Measurements from ENCODE around the gene NEK7.
"Not testable (repeated sequence)": the region's sequence is repeated elsewhere in the genome, so short reads cannot be mapped to it uniquely, and the experiment has no call there.

The NEK7 gene

GRCh38 chr1:198300451-198300850, 143.7 kb downstream of the NEK7 start:
- no peak overlapping the region for H3K9ac ChIP-seq (ENCODE audit: low read length)
- no peaks in the 10 kb centered on the region for H3K9me3 ChIP-seq (ENCODE audit: low read length)
- H3K4me1 ChIP-seq (ENCODE audit: insufficient read depth, low read length), result no peaks in the 10 kb centered on the region
- H3K27ac ChIP-seq (ENCODE audit: low read depth, low read length), result no peak overlapping the region
- H3K4me3 ChIP-seq (ENCODE audit: low read depth in 1 of 2, low read length in 2 of 2), result no peak overlapping the region
- H3K27me3 ChIP-seq (ENCODE audit: control insufficient read depth in 1 of 2, insufficient read depth in 2 of 2, low read length in 2 of 2), result no peaks in the 10 kb centered on the region
- H3K36me3 ChIP-seq (ENCODE audit: insufficient read depth, low read length), result peaks cover 5% of the 10 kb centered on the region

GRCh38 chr1:198304431-198304830, 147.6 kb downstream of the NEK7 start:
- Histone ChIP-seq H3K36me3 (ENCODE audit: insufficient read depth, low read length) (peaks cover 4% of the 10 kb centered on the region), H3K27ac (ENCODE audit: low read depth, low read length) (no peak overlapping the region), H3K9me3 (ENCODE audit: low read length) (no peaks in the 10 kb centered on the region), H3K4me3 (ENCODE audit: low read depth in 1 of 2, low read length in 2 of 2) (no peak overlapping the region), H3K4me1 (ENCODE audit: insufficient read depth, low read length) (no peaks in the 10 kb centered on the region), H3K27me3 (ENCODE audit: control insufficient read depth in 1 of 2, insufficient read depth in 2 of 2, low read length in 2 of 2) (no peaks in the 10 kb centered on the region), H3K9ac (ENCODE audit: low read length) (no peak overlapping the region)

GRCh38 chr1:198314817-198315216, 158.0 kb downstream of the NEK7 start:
- not testable (repeated sequence) for H3K27ac ChIP-seq (ENCODE audit: low read depth, low read length); H3K4me3 ChIP-seq (ENCODE audit: low read depth in 1 of 2, low read length in 2 of 2); H3K9me3 ChIP-seq (ENCODE audit: low read length); H3K9ac ChIP-seq (ENCODE audit: low read length); H3K4me1 ChIP-seq (ENCODE audit: insufficient read depth, low read length); H3K36me3 ChIP-seq (ENCODE audit: insufficient read depth, low read length); H3K27me3 ChIP-seq (ENCODE audit: control insufficient read depth in 1 of 2, insufficient read depth in 2 of 2, low read length in 2 of 2)

GRCh38 chr1:198315331-198315730, 158.5 kb downstream of the NEK7 start:
- H3K4me1 ChIP-seq (ENCODE audit: insufficient read depth, low read length), result not testable (repeated sequence)

GRCh38 chr1:198316546-198317100, 159.8 kb downstream of the NEK7 start:
- no peak overlapping the region for H3K9ac ChIP-seq (ENCODE audit: low read length)
- H3K4me1 ChIP-seq (ENCODE audit: insufficient read depth, low read length), result no peaks in the 10 kb centered on the region
- H3K27ac ChIP-seq (ENCODE audit: low read depth, low read length), result no peak overlapping the region
- H3K27me3 ChIP-seq (ENCODE audit: control insufficient read depth in 1 of 2, insufficient read depth in 2 of 2, low read length in 2 of 2), result no peaks in the 10 kb centered on the region
- H3K4me3 ChIP-seq (ENCODE audit: low read depth in 1 of 2, low read length in 2 of 2), result no peak overlapping the region
- H3K36me3 ChIP-seq (ENCODE audit: insufficient read depth, low read length), result no peaks in the 10 kb centered on the region
- no peaks in the 10 kb centered on the region for H3K9me3 ChIP-seq (ENCODE audit: low read length)

More at GRCh38 chr1:198315331-198315730, 158.5 kb downstream of the NEK7 start:
- not testable (repeated sequence) for H3K36me3 ChIP-seq (ENCODE audit: insufficient read depth, low read length); H3K27me3 ChIP-seq (ENCODE audit: control insufficient read depth in 1 of 2, insufficient read depth in 2 of 2, low read length in 2 of 2); H3K9ac ChIP-seq (ENCODE audit: low read length); H3K4me3 ChIP-seq (ENCODE audit: low read depth in 1 of 2, low read length in 2 of 2); H3K9me3 ChIP-seq (ENCODE audit: low read length); H3K27ac ChIP-seq (ENCODE audit: low read depth, low read length)

- H3K27ac ChIP-seq (ENCODE audit: low read depth, low read length), result no peak overlapping the region
- H3K4me1 ChIP-seq (ENCODE audit: insufficient read depth, low read length), result no peaks in the 10 kb centered on the region
- H3K9me3 ChIP-seq (ENCODE audit: low read length), result no peaks in the 10 kb centered on the region
- no peak overlapping the region for H3K4me3 ChIP-seq (ENCODE audit: low read depth in 1 of 2, low read length in 2 of 2)
- no peaks in the 10 kb centered on the region for H3K27me3 ChIP-seq (ENCODE audit: control insufficient read depth in 1 of 2, insufficient read depth in 2 of 2, low read length in 2 of 2)
- no peak overlapping the region for H3K9ac ChIP-seq (ENCODE audit: low read length)
- H3K36me3 ChIP-seq (ENCODE audit: insufficient read depth, low read length), result no peaks in the 10 kb centered on the region
Measured at GRCh38 chr1:198318085-198318484, 161.3 kb downstream of the NEK7 start.

- H3K27me3 ChIP-seq (ENCODE audit: control insufficient read depth in 1 of 2, insufficient read depth in 2 of 2, low read length in 2 of 2), result no peaks in the 10 kb centered on the region
- no peaks in the 10 kb centered on the region for H3K36me3 ChIP-seq (ENCODE audit: insufficient read depth, low read length)
- no peaks in the 10 kb centered on the region for H3K9me3 ChIP-seq (ENCODE audit: low read length)
- no peak overlapping the region for H3K4me3 ChIP-seq (ENCODE audit: low read depth in 1 of 2, low read length in 2 of 2)
- no peaks in the 10 kb centered on the region for H3K4me1 ChIP-seq (ENCODE audit: insufficient read depth, low read length)
- H3K27ac ChIP-seq (ENCODE audit: low read depth, low read length), result no peak overlapping the region
- H3K9ac ChIP-seq (ENCODE audit: low read length), result no peak overlapping the region
Measured at GRCh38 chr1:198320759-198321158, 164.0 kb downstream of the NEK7 start.

- H3K9ac ChIP-seq (ENCODE audit: low read length), result no peak overlapping the region
- H3K36me3 ChIP-seq (ENCODE audit: insufficient read depth, low read length), result no peaks in the 10 kb centered on the region
- no peak overlapping the region for H3K4me3 ChIP-seq (ENCODE audit: low read depth in 1 of 2, low read length in 2 of 2)
- H3K27me3 ChIP-seq (ENCODE audit: control insufficient read depth in 1 of 2, insufficient read depth in 2 of 2, low read length in 2 of 2), result no peaks in the 10 kb centered on the region
- H3K9me3 ChIP-seq (ENCODE audit: low read length), result no peaks in the 10 kb centered on the region
- H3K4me1 ChIP-seq (ENCODE audit: insufficient read depth, low read length), result no peaks in the 10 kb centered on the region
- H3K27ac ChIP-seq (ENCODE audit: low read depth, low read length), result no peak overlapping the region
Measured at GRCh38 chr1:198326232-198326631, 169.4 kb downstream of the NEK7 start.

- Histone ChIP-seq H3K9me3 (ENCODE audit: low read length) (no peaks in the 10 kb centered on the region), H3K27ac (ENCODE audit: low read depth, low read length) (no peak overlapping the region), H3K4me3 (ENCODE audit: low read depth in 1 of 2, low read length in 2 of 2) (no peak overlapping the region), H3K36me3 (ENCODE audit: insufficient read depth, low read length) (no peaks in the 10 kb centered on the region), H3K27me3 (ENCODE audit: control insufficient read depth in 1 of 2, insufficient read depth in 2 of 2, low read length in 2 of 2) (no peaks in the 10 kb centered on the region), H3K4me1 (ENCODE audit: insufficient read depth, low read length) (no peaks in the 10 kb centered on the region), H3K9ac (ENCODE audit: low read length) (no peak overlapping the region)
Measured at GRCh38 chr1:198326915-198327314, 170.1 kb downstream of the NEK7 start.

GRCh38 chr1:198328458-198329032, 171.7 kb downstream of the NEK7 start:
- Histone ChIP-seq H3K4me3 (ENCODE audit: low read depth in 1 of 2, low read length in 2 of 2) (no peak overlapping the region), H3K4me1 (ENCODE audit: insufficient read depth, low read length) (no peaks in the 10 kb centered on the region), H3K36me3 (ENCODE audit: insufficient read depth, low read length) (no peaks in the 10 kb centered on the region), H3K9ac (ENCODE audit: low read length) (no peak overlapping the region), H3K27me3 (ENCODE audit: control insufficient read depth in 1 of 2, insufficient read depth in 2 of 2, low read length in 2 of 2) (no peaks in the 10 kb centered on the region), H3K9me3 (ENCODE audit: low read length) (no peaks in the 10 kb centered on the region), H3K27ac (ENCODE audit: low read depth, low read length) (no peak overlapping the region)

- no peaks in the 10 kb centered on the region for H3K27me3 ChIP-seq (ENCODE audit: control insufficient read depth in 1 of 2, insufficient read depth in 2 of 2, low read length in 2 of 2)
- no peaks in the 10 kb centered on the region for H3K9me3 ChIP-seq (ENCODE audit: low read length)
- no peaks in the 10 kb centered on the region for H3K36me3 ChIP-seq (ENCODE audit: insufficient read depth, low read length)
- no peaks in the 10 kb centered on the region for H3K4me1 ChIP-seq (ENCODE audit: insufficient read depth, low read length)
- no peak overlapping the region for H3K27ac ChIP-seq (ENCODE audit: low read depth, low read length)
- H3K9ac ChIP-seq (ENCODE audit: low read length), result no peak overlapping the region
- H3K4me3 ChIP-seq (ENCODE audit: low read depth in 1 of 2, low read length in 2 of 2), result no peak overlapping the region
Measured at GRCh38 chr1:198330982-198331615, 174.3 kb downstream of the NEK7 start.

- Histone ChIP-seq H3K27me3 (ENCODE audit: control insufficient read depth in 1 of 2, insufficient read depth in 2 of 2, low read length in 2 of 2) (no peaks in the 10 kb centered on the region), H3K36me3 (ENCODE audit: insufficient read depth, low read length) (no peaks in the 10 kb centered on the region), H3K9me3 (ENCODE audit: low read length) (no peaks in the 10 kb centered on the region), H3K4me3 (ENCODE audit: low read depth in 1 of 2, low read length in 2 of 2) (no peak overlapping the region), H3K27ac (ENCODE audit: low read depth, low read length) (no peak overlapping the region), H3K9ac (ENCODE audit: low read length) (no peak overlapping the region), H3K4me1 (ENCODE audit: insufficient read depth, low read length) (no peaks in the 10 kb centered on the region)
Measured at GRCh38 chr1:198333744-198334143, 176.9 kb downstream of the NEK7 start.
